ENCODE measurements around the gene CARHSP1.
"Not testable (repeated sequence)": the region's sequence is repeated elsewhere in the genome, so short reads cannot be mapped to it uniquely, and the experiment has no call there.

CARHSP1 gene

GRCh38 chr16:8868416-8869211 lies at the start of gene CARHSP1:
Gene CARHSP1, minus strand, starts transcription at chr16:8869006. Its CDS starts 9,678 bp downstream, at chr16:8859328.
- DNase-seq (ENCODE audit: low spot score): peak; percentile 78

DNA sequence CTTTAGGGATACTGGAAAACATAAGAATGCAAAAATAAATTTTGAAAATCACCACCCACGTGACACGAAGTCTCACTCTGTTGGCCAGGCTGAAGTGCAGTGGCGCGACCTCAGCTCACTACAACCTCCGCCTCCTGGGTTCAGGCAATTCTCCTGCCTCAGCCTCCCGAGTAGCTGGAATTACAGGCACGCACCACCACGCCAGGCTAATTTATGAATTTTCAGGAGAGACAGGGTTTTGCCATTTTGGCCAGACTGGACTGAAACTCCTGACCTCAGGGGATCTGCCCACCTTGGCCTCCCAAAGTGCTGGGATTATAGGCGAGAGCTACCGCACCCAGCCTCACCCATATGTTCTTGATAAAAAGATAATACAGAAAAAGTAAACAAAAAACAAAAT lies 48.5 kb upstream of the CARHSP1 start:
- DNase-seq (ENCODE audit: low spot score): not testable (repeated sequence)

- DNase-seq (ENCODE audit: low spot score): no peak
These were observed 47.9 kb upstream of the CARHSP1 start for GRCh38 chr16:8916541-8917225.

DNA sequence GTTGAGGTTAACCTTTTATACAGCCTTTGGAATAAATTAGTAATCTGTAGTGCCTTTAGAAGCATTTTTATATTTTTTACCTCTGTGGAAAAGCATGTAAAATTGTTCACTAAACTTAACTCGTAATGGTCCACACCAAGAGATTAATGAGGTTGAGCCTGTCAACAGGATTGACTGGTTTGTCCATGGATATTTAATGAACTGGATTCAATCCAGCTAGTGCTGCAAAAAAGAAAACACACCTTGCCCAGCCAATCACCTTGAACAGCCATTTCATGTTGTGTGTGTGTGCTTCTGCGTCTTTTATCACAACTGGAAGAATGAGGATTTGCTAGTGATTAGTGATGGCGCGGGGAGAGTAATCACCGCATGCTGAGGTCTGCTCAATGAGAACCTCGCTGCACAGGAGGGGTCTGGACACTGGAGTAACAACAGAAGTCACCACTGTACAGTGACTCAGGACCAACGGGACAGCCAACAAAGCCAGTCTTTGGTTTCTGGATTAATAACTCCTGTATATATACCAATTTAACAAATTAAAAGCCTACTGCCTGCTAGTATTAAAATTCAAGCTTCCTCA lies 47.0 kb upstream of the CARHSP1 start:
- no peak for DNase-seq (ENCODE audit: low spot score)

DNA sequence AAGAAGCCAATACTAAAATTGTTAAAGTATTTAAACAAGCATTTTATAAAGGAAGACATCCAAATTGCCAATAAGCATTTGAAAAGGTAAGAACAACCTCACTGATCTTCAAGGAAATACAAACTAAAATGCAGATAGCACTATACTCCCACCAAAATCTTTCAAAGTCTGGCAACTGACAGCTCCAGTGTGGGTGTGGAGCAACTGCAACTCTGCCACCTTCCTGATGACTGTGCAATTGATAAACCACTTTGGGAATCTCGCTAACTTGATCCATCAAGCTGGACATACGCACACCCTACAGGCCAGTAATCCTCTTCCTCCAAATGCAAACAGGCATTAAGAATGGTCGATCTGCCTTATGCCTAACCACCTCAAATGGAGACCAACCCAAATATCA lies 45.3 kb upstream of the CARHSP1 start:
- DNase-seq (ENCODE audit: low spot score): no peak

DNA sequence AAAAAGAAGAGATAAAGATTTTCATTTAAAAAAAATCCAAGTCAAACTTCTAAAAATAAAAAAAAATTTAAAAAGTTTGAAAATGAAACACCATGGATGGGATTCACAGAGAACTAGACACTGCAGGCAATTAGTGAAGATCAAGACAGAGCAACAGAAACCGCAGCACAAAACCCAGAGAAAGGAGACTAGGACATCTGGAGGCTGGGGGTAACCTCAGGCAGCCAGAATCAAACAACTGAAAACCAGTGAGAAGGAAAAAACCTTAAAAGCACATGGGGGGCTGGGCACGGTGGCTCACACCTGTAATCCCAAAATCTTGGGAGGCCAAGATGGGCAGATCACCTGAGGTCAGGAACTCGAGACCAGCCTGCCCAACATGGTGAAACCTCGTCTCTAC lies 44.0 kb upstream of the CARHSP1 start:
- DNase-seq (ENCODE audit: low spot score): no peak

DNA sequence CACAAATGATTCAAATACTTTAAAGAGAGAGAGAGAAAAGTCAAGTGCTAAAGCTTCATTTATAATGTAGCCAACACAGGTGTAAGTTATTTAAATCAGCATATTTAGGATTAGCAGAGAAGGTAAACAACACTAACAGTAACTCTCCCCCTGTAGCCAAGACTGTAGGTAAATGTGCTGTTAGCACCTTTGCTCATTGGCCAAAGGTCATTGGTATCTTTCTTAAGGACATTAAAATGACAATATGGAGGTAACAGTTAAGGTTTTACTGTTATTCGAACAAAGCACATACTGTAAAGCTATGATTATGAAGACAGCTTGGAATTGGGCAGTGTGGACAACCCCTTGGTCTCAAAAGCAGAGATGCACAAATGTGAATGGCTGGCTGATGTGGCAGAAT lies 42.0 kb upstream of the CARHSP1 start:
- no peak for DNase-seq (ENCODE audit: low spot score)

DNA sequence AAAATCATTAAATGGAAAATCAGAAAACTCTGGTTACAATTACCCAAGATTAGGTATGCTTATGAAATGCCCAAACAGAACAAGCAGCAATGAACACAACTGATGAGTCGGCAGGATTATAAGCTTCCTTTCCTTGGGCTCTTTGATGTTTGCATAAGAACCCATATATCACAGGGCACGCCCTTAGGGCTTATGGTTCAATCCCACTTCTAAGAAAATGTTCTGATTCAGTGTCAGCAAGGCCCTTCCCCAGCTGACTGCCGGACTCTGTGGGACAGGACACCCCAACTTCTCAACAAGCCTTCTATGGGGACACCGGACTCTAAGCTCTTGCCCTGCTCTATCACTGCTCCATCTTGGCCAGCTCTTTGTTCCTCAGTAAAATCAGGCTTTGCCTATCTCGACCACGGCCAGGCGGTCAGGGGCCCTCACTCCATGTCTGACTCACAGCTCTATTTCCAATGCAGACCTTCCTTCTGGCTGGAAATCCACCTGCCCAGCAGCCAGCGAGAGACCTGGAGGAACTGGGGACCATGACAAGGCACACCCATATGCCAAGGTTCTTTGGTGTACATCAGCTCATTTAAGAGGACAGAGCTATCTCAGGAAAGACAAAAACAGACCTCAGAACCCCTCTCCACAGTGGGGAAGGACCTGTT lies 40.1 kb upstream of the CARHSP1 start:
- no peak for DNase-seq (ENCODE audit: low spot score)

DNA sequence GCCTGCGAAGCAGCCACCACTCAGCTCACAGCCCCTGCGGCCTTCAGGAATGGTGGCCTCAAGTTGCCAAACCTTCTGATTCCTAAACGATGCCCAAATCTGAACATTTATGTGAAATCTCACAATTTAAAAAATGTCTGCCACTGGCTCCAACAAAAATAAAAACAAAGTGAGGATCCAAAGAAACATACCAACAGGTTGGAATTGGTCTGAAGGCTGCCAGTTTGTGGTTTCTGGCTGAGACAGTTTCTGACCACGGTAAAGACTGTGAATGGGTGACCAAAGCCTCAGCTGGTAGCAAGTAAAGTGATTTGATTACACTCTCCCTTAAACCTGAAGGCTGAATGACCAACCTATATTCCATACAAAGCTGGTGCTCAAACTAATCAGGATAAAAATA lies 38.3 kb upstream of the CARHSP1 start:
- DNase-seq (ENCODE audit: low spot score): no peak

DNA sequence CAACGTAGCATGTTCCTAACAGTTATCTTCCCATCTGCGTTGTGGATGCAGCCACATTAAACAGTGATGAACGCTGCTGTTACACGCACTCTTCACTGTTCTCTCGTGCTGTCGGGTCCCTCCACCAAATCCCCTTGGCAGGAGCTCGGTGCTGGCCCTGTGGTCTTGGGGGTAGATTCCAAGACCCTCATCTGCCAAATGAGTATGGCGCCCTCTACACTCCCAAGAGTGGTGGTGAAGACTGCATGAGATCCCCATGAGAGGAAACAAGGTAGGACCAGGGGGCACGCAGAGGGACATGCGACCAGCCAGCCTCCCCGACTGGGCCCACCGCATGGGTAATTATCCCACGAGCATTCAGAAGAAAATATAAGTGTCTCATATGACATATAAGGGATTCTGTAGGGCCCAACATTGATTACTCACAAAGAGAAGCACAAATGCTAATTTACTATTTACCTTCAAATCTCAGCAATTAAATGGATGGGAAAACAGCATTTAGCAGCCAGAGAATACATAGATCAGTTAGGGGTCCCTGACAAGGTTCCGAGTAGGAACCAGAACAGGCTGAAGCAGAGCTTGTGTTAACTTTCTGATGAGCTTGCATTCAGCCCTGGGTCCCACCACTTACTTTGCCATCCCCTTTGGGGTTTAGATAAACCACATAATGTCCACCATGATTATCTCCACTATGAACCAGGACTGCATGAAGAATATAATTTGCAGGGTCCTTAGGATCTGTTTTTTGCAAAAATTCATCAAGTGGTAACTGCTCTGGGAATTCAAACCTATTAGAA lies 37.2 kb upstream of the CARHSP1 start:
- DNase-seq (ENCODE audit: low spot score): no peak

DNA sequence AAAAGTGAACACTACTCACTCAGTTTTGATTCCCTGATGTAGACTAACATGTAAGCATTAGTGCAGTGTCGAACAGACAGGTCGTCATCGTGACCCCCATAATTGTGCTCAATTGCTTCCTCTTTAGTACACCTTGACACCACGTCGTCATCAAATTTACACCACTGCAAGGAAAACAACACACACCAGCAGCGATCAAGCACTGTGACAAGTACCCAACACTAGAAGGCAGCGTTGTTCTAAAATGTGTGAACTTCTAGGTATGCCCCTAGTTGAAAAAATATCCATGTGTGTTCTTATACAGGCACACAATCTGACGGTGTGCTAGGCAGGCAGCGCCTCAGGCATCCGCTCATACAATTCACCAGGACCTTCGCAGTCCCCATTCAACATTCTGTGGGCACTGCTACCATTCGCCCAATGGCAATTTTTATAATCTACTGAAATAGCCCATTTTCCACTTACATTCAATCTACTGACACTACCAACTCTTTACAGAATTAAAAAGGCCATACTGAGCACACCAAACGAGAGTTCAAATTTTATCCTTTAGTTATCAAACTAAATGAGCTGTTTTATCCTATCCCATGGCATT lies 36.5 kb upstream of the CARHSP1 start:
- DNase-seq (ENCODE audit: low spot score): no peak

DNA sequence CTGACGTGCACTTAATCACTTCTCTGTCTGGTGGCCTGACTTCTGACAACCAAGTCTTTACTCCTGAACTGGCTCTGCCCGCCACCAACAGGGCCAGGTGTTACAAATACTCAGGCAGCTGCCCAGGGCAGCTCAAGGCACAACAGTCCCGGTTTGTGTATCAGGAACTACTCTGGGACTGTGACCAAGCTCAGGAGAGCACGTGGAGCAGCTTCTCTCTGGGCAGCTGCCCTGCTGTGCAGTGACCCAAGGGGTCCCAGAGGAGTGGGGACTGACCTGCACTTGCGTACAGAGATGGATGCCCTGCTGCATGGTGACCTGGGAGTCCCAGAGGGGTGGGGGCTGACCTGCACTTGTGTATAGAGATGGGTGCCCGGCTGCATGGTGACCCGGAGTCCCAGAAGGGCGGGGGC lies 35.2 kb upstream of the CARHSP1 start:
- DNase-seq (ENCODE audit: low spot score): no peak

GRCh38 chr16:8903004-8903403 lies 34.2 kb upstream of the CARHSP1 start:
- DNase-seq (ENCODE audit: low spot score): no peak

- no peak for DNase-seq (ENCODE audit: low spot score)
These were observed 32.6 kb upstream of the CARHSP1 start for GRCh38 chr16:8901320-8901861.

- DNase-seq (ENCODE audit: low spot score): no peak
These were observed 31.5 kb upstream of the CARHSP1 start for GRCh38 chr16:8900343-8900742.

DNA sequence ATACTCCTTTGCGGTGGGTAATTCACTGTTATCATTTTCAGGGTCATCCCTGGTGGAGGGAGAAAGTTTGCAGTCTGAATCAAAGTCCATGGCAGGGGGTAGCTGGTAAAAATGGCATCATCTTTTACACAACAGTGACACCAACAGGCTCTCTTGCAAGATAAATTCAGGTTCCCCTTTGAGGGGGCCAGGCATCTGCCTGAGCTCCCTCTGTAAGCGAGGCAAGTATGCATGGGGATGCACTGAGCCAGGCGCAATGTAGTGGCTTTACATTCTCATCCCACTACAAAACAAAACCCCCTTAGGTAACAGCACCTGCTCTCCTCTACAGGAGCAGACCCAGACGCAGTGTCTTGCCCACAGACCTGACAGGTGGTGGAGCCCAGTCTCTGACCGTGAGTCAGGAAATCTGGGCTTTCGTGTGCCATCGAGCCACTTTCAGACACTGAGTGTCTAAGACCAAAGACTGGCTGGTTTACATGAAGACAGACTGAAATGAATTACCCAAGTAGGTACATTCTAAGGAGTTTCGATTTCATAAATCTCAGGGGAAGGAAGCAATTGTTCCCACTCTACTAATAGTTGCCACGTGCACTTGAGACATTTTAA lies 31.0 kb upstream of the CARHSP1 start:
- DNase-seq (ENCODE audit: low spot score): no peak

DNA sequence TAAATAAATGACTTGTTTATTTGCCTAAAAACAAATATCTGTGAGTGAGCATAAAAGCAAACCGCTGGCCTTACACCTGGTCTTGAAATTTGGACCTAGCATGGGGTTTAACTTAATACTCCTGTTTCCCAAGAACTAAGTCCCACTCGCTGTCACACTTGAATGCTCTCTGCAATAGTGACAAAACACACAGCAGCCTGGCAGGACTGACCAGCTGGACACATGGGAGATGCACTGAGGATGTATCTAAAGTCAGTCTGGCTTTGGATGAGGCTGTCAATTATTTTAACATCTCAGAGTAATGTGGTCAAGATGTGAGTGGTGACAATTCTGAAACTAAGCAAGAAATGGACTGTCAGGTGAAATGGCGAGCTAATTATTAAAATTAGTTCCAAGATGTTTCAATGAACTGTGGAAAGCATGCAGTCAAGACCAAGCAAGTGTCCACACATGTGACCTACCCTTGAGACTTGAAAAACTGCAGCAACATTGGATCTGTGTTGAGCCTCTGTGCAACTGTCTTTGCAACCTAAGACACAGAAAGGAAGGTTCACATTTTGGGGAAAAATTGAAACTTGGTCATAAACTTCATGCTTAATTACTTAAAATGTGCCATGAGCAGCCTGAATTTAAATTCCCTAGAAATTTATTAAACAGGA lies 30.0 kb upstream of the CARHSP1 start:
- DNase-seq (ENCODE audit: low spot score): no peak

- no peak for DNase-seq (ENCODE audit: low spot score)
These were observed 26.0 kb upstream of the CARHSP1 start for GRCh38 chr16:8894736-8895334.

DNA sequence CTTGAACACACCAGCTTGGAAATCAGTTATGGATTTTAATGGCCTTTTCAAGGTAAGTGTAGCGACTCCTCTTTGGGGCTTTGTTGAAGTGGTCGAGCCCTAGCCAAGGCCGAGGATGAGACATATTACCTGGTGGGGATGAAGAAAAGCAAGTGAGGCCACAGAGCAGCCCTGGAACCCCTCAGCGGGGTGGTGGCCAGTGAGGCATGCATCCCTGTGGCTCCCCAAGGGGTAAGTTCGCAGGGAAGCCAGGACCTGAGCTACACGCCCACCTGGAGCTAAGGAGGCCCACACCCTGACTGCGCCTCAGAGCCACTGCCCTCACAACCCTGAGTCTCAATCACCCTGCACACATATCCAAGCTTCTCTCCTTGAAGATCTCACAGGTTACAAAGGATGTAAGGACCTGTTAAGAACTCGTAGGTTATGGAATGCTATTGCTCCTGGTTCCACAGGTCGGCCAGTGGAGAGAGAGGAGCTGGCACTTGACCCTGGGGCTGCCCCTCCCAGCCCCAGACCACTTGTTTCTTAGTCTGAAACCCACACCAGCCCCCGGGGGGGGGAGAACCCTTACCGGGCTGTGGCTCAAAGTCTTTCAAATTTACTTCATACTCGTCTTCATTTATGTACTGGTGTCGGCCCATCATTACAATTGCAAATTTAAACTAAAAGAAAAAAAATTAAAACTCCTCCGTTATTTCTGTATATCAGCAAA lies 25.3 kb upstream of the CARHSP1 start:
- no peak for DNase-seq (ENCODE audit: low spot score)

Measured in kidney capillary endothelial cell (primary cell).